HUDEP-2 (cell line): ENCODE measurements around the gene ZNF20.
A peak's percentile ranks its signal among the peaks of the same experiment; 100 is the strongest.

Source experiments
- DNase-seq, 76 experiments: peaks; one replicate each; lab custom pipeline; 2025; ENCODE audit not compliant: unreplicated experiment in 76 of 76; lab: John Stamatoyannopoulos, UW

Gene ZNF20

DNA sequence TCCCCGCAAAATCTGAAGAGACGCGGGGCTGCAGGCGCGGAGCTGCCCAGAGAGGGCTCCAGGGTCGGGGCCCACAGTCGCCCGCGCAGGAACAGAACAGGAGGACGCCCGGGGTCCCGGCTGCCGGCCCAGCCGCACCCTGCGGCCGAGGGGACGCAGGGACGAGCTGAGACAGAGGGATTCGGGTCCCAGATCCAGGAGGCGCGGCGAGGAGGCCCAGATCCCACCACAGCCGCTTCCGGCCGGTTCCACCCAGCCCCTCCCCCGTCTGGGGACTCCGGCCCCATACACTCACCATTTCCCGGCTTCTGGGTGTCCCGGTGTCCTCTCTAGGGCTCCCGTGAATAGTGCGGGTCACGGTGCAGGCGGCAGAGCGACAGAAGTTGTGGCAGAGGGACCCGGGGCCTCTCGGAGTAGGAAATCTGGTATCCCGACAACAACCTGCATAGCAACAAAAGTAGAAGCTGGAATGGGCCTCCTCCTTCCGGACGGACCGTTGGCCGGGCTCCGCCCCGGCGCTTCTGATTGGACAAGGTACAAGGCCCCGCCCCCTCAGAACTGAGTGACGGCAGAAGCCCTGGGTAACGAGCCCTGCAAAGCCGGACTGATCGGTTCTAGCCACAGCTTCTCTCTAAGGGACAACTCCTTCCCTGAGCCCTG, at the start of gene ZNF20:
Gene ZNF20 (minus strand): TSS at position 466 of the 660 bp plus-strand sequence. CDS start 168 bp downstream, at position 298.
- DNase-seq = peak in 73 of 76 experiments; percentile 28 to 97 (median 91)

DNA sequence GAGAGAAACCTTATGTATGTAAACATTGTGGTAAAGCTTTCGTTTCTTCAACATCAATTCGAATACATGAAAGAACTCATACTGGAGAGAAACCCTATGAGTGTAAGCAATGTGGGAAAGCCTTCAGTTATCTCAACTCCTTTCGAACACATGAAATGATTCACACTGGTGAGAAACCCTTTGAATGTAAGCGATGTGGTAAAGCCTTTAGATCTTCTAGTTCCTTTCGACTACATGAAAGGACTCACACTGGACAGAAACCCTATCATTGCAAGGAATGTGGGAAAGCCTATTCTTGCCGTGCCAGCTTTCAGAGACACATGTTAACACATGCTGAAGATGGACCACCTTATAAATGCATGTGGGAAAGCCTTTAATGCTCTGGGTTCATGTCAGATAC, 47.5 kb upstream of the ZNF20 start:
- DNase-seq = no peak

DNA sequence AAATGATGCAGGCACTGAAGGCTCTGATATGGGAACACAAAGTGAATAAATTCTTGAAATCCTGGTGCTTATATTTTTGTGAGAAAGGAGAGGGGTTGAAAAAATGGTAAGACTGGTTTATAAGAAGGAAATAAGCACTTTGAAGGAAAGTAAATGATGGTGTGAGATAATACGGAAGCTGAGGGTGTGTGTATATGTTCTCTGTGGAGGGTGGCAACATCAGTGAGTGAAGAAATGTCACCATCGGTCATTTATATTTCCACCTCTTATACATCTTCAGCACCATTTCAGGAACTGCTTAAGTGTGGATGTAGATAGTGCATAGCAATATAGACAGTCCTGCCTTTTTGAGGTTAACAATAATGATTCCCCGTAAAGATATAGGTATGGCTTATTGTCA, 40.2 kb upstream of the ZNF20 start:
- DNase-seq = no peak

DNA sequence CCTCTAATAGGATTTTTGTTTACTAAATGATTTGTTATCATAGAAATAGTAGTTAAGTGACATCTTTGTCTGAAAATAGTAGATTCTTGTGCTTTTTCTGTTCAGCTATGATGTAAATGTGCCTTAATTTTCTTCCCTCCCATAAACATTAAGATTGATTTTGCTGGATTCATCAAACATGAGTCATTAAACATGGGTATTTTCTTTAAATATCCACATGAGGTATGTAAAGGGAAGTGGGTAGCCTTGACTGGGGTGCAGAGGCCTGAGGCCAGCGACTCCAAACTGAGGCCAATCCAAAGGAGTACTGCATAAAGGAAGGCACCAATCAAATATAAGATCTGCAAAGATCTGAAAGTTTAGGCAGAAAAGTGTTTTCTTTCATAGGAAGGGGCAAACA, 26.5 kb upstream of the ZNF20 start:
- DNase-seq = no peak

DNA sequence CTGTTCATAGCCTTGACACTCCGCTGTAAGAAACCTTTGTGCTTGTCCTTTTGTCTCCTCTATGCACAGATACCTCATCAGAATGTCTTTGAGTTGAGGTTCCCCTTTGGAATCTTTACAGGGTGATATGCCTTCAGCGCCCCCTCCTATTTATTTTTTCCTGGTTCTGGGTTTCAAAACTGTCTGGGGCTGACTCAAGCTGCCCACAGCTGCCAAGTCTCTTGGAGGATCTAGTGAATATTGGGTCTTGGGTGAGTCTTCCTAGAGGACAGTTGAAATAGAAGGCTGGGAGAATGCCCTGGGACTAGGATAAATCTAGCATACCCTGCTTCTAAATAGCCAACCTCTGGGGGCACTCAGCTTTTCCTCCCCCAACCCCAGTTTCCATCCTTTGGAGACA, 23.7 kb upstream of the ZNF20 start:
- no peak for DNase-seq

DNA sequence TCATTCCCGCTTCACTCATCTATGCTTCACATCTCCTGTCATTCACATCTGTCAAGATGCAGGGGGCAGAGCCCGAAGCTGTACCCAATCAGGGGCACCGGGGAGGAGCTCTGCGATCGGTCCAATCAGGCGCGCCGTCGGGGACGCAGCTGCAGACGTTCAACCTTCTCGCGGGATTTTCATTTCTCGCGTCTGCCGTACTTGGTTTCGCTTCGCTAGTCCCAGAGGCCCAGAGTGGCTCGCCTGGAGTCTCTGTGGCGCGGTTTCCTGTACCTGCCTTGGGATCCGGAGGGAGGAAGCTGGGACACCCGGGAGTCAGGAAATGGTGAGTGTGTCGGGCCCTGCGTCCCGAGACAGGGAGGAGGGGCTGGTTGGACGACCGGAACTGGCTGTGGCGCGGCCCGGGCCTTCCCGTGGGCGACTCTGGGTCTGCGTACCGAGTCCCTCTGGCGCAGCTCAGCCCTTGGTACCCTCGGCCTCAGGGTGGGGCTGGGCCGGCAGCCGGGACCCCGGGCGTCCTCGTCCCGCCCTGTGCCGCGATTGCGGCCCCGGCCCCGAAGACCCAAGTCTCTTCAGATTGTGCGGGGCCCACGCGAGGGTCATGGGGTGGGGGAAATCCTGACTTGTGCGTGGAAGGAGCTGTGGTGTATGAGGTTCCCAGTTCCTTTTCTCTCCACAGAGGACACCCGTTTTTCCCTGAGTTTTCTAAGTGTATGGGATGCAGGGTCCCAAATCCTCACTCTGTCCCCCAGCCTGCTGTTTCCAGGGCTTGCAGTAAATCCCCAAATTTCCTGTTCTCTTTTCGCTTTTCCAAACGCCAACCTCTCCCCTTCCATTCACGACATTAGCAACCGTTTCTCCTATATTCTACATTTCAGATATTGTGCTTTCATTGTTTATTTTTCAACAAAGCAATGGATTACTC, 23.0 kb upstream of the ZNF20 start, which contains the start of gene ZNF136:
Gene ZNF136 (plus strand): TSS at position 215 of the 925 bp plus-strand sequence. CDS start 108 bp downstream, at position 323.
- peak in 73 of 76 experiments; percentile 37 to 94 (median 86) for DNase-seq

DNA sequence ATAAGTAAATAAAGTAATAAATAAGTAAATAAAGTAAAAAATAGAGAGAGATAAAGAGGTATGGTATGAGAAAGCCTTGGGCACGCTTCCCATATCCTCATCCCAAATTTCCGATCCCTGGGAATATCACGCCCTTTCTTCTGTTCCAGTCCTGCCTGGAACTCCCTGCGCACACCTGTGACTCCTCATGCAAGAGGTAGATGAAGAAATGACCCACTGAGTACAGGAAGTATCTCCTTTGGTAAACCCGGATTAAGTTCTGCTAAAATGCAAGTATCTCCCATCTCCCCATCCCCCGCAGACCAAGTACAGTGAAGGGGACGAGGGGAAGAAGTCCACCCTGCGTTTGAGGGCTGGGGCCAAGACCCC, 22.3 kb upstream of the ZNF20 start:
- DNase-seq = no peak

DNA sequence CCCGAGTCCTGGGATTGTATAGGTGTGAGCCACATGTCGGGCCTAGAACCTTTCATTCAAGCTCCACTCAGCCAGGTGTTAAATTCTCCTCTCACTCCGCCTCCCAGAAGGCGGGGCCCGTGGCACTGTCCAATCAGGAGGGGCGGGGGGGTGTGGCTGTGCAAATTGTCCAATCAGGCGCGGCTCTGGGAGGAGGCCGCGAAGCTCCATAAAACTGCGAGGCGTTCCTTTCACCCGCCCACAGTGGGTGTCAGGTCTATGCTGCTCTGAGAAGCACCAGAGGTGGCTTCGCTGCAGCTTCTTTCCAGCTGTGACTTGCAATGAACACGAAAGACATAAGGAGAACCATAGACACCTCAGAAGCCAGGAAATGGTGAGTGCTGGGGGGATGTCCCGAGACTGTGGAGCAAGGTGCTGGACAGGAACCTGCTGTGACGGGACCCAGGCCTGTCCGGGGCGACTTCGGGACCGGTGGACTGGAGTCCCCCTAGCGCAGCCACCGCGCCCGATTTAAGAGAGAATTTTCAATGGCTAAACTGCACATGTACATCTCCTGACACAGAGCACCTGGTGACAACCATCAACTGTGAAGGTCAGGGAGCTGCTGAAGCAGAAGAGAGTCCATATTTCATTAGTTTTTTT, 19.7 kb upstream of the ZNF20 start:
- no peak for DNase-seq

DNA sequence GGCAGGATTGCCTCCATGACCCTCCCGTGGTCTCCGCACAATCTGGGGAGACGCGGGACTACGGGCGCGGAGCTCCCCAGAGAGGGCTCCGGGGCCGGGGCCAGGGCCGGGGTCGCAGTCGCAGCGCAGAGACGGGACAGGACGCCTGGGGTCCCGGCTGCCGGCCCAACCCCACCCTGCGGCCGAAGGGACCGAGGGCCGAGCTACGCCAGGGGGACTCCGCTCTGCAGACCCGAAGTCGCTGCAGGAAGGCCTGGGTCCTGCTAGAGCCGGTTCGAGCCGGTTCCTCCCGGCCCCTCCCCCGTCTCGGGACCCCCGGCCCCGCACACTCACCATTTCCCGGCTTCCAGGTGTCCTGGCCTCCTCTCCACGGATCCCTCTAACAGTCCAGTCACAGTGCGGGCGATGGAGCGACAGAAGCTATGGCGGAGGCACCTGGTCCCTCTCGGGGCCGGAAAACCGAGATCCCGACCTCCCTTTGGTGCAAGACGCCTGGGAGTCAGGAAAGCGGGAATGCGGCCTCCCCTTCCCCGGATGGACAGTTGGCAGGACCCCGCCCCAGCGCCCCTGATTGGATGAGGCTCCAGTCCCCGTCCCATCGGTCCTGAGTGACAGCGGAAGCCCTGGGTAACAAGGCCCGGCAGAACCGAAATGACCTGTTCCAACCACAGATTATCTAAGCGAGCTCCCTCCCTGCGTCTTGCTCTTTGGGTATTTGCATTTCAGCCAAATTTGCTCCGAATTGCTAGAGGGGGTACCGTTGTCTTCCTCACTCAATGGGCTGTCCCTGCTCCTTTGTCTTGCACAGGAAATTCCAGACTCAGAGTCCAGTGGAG, 16.3 kb upstream of the ZNF20 start, which contains the start of gene ZNF625:
Gene ZNF625 (minus strand): TSS at position 512 of the 836 bp plus-strand sequence. CDS start 176 bp downstream, at position 336.
- DNase-seq = peak in 6 of 76 experiments; percentile 2 to 10 (median 4)

DNA sequence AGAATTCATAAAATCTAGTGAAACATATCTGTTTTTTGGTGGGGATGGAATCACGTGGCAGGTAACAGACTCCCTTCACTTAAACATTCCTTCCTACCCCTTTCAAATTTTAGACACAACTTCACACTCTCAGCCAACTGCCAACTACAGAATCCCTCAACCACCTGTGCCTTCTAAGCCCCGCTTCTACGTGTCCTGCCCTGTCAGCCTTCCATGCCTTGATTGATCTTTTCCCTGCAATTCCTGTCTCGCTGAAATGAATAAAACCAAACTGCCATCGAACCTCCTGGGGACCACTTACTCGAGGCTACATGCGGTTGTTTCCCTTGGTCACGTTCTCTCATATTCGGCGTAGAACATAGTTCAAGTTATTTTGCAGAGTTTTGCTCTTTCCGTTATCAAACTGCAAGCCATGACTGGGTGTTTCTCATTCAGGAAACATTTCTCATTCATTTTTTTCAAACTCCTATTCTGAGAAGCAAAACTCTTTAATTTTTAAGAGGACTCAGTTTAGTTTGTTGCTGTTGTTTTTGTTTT, 15.2 kb upstream of the ZNF20 start:
- no peak for DNase-seq

DNA sequence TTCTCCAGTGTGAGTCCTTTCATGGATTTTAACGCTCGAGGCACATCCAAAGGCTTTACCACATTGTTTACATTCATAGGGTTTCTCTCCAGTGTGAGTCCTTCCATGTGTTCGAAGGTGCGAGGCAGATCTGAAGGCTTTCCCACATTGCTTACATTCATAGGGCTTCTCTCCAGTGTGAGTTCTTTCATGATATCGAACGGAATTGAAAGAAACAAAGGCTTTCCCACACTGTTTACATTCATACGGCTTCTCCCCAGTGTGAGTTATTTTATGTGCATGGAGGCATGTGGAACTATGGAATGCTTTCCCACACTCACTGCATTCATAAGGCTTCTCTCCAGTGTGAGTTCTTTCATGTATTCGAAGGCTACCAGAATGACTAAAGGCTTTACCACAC, 5.2 kb upstream of the ZNF20 start:
- DNase-seq = no peak

DNA sequence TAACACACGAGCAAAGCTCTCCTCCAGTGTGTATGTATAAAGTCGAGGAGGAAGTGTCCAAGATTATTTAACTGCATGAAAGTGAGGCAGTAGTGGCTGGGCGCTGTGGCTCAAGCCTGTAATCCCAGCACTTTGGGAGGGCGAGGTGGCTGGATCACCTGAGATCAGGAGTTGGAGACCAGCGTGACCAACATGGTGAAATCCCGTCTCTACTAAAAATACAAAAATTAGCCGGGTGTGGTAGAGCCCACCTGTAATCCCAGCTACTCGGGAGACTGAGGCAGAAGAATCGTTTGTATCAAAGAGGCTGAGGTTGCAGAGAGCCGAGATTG, 1.2 kb upstream of the ZNF20 start:
- DNase-seq = no peak

DNA sequence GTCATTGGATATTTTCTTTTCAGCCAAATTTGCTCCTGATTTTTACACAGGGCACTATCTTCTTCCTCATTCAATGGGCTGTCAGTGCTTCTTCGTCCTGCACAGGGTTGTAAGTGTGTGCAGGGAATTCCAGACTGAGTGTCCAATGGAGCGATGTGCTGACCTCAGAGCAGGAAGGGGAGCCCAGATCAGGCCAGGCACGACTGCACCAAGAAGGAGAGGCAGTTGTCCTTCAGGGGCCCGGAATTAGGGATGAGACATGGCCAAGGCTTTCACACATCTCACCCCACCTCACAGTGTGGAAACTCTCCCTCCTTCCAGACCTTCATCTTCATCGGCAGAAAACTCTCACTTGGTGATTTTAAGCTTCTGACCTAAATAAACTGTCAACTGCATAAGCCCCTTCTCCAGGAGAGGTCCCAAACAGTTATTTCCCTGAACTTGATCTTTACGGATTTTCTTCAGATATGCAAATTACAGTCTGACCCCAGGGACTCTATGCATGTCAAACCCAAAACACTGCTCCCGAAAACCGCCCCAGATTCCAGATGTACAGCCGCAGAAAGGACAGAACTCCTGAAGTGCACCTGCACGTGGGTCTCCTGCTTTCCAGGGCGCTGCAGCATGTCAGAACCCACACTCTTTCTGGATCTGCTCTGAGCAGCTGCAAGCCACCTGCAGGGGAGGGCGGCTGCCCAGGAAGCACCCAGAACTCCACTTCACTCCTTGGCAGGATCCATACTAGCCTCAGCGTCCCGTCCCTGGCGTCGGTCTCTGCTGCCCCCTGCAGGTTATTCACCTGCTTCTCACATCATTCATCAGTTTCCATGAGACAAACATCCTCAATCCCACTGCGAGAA, 625 bp upstream of the ZNF20 start:
- DNase-seq = peak in 71 of 76 experiments; percentile 25 to 93 (median 79)

DNA sequence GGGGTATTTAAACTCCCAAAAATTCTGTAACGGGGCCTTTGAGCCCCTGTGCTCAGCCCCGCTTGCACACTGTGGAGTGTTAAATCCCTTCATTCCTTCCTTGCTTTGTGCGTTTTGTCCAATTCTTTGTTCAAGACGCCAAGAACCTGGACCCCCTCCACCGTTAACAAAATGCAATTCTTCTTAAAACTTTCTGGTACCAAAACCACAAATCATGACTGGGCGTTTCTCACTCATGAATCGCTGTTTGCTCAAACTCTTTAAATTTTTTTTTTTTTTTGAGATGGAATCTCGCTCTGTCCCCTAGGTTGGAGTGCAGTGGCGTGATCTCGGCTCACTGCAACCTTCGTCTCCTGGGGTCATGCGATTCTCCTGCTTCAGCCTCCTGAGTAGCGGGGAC, 881 bp downstream of the ZNF20 start:
- DNase-seq = no peak

DNA sequence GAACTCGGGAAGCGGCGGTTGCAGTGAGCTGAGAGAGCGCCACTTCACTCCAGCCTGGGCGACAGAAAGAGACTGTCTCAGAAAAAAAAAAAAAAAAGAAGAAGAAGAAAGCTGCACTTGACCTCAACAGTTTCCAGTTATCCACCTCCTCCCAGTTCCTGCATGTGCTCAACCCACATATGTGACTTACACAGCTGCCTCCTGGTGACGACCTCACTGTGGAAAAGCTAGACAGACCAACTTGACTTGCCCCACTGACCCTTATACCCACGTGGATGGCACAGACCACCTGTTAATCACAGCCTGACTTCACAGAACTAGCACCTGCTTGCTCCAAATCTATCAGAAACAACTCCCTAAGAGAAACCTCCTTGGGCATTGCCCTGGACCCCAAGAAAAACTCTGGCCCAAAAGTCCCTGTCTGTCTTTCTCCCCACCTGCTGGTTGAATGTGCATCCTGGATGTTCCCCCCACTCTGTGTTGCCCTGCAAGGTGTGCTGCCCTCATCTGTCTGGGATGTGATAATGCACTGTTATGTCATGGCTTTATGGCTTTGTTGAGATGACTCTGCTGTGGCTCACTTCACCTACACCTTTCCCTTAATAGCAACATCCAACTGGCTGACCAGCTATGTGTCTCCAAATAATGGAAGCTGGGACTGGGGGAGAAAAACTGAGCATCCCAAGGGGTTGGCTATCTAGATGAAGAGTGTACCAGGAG, 2.8 kb downstream of the ZNF20 start:
- DNase-seq = peak in 4 of 76 experiments; percentile 3 to 12 (median 4)

DNA sequence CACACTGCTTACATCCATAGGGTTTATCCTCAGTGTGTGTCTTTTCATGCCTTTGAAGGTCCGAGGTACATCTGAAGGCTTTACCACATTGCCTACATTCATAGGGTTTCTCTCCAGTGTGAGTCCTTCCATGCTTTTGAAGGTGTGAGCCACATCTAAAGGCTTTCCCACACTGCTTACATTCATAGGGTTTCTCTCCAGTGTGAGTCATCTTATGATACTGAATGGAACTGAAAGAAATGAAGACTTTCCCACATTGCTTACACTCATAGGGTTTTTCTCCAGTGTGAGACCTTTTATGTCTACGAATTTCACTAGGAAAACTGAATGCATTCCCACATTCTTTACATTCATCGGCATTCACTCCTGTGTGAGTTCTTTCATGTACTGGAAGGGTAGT, 7.1 kb downstream of the ZNF20 start:
- DNase-seq = no peak

DNA sequence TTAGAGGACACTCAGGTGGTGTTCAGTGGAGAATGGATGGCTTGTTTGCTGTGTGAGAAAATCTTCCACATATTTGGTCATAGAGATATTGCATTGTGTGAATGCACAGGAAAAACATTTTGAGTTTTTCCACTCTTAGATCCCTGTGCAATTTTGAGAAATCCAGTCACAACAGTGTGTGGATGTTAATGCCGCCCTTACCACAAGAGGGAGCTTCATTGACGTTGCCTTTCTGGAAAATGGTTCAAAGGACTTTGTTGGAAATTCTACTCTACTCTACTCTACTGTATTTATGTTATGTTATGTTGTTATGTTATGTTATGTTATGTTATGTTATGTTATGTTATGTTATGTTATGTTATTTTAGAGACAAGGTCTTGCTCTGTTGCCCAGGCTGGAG, 13.4 kb downstream of the ZNF20 start:
- DNase-seq = peak in 3 of 76 experiments; percentile 2 to 20 (median 16)

DNA sequence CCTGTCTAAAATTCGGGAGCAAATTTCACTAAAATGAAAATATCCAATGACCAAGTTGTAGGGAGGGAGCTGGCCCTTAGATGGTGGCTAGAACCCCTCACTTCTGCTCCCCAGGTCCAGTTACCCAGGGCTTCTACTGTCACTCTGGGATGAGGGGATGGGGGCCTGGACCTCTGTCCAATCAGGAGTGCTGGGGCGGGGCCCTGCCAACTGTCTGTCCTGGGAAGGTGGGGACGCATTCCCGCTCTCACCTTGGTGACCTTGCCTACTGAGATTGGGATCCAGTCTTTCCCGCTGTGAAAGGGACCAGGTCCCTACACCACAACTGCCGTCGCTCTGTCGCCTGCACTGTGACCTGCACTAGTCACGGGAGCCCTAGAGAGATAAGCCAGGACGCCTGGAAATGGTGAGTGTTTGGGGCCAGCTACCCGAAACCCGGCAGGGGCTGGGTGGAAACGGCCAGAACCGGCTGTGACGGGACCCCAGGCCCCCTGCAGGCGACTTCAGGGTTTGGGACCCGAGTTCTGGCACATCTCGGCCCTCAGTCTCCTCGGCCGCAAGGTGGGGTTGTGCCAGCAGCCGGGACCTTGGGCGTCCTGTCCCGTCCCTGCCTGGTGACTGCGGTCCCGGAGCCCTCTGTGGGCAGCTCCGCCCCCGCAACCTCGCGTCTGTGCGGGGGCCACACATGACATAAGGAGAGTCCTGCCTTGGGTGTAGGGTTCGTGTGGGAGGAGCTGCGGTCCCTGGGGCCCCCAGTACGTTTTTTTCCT, 22.8 kb downstream of the ZNF20 start:
- no peak for DNase-seq
